ENCODE data around the gene PSMB1. TPM values are rescaled to one million over a fixed set of nuclear protein-coding genes. Genes with fewer than 3 reads are reported as not detected.

Gene PSMB1
- 100 to 1,000 TPM; 269 to 405 TPM for total RNA-seq

DNA sequence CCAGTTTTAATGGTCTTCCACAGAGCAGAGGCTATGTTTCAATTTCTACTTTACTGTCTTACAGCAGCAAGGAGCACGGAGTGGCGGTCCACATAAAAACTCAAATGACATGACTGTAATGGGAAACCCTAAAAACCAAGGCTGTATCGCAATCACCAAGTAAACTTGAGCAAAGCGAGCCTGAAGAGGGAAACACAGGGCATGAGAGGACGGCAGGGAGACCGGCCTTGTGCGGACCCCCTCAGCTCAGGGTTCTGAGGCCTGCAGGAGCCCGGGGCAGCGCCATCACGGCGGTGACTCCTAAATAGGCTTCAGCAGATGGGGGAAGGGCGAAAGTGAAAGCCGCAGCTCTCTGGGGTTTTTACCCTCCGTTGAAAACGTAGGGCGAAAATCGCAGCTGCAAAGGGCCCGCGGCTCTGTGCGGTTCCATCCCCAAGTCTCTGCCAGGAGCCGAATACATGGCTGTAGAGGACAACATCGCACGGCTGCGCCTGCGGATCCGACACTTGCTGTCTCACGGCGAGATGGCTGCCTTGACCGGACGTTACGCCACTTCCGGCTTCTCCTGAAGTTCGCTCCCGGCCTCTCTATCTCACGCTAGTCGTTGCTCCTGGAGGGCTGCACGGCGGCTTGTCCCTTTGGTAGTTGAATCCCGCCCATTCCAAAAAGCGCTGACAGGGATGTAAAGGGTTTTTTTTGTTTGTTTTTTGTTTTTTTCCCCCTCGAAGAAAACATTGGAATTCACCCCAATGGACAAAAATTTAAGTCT is at the start of gene PSMB1:
TSS of gene PSMB1 (minus strand) at position 543 of the 769 bp plus-strand sequence. CDS start at position 478, 65 bp downstream.

GRCh38 chr6:170584181-170584953 is 31.3 kb upstream of the PSMB1 start, which contains the start of gene PDCD2:
PDCD2 (minus strand) TSS chr6:170584637; CDS start chr6:170584581, 56 bp downstream.

DNA sequence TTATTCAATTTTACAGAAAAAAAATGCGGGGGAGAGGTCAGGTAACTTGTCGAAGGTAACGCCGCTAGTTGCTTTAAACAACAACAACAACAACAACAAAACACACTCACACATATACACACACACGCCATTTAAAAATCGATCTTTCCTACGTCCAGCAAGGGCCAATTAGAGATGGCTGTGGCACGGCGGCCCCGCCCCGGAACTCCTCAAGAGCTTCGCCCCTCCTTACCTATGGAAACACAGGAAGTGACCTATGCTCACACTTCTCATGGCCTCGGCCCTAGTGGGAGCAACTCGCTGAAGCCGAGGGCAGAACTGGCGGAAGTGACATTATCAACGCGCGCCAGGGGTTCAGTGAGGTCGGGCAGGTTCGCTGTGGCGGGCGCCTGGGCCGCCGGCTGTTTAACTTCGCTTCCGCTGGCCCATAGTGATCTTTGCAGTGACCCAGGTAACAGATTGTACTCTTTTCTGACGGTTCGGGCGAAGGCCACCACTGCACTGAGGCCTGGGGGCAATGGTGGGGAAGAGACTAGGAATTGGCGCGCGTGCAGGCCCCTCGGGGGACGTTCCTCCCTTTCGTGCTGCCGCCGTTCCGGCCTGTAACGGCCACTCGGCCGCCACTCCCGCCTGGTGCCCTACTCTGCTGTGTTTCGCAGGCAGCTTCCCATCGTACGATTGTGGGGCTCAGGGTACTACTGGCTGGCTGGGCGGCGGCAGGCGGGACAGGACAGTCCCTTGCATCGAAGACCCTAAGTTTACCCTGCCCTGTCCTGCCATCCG is 1.1 kb upstream of the PSMB1 start, which contains the start of gene TBP:
TSS of gene TBP (plus strand) at position 357 of the 783 bp plus-strand sequence. CDS start 2,661 bp downstream, outside the sequence.

Other genes starting within 250 kb of the PSMB1 start
- gene FAM120B, start 246.5 kb downstream of the PSMB1 start, total RNA-seq: 10 to 100 TPM; 10.7 to 12.3 TPM
- 10 to 100 TPM; 13.1 to 26.3 TPM for gene TBP, start 1.1 kb upstream of the PSMB1 start, total RNA-seq
- gene PDCD2, start 31.3 kb upstream of the PSMB1 start, total RNA-seq: 10 to 100 TPM; 46.5 to 62.3 TPM

Data from melanocyte of skin (primary cell).